Psoas muscle (tissue), 8 donors: ENCODE results near the gene CDC42EP1. TPM values are rescaled to one million over a fixed set of nuclear protein-coding genes. Genes with fewer than 3 reads are reported as not detected.
A peak's percentile ranks its signal among the peaks of the same experiment; 100 is the strongest.

Experiments used
- ATAC-seq, 4 donors: fragments of 200-7000 bp; cut with Tn5 transposase; one replicate each; pipeline ENCODE4 v1.9.1; 2020; ENCODE audit warnings: moderate library complexity in 3 of 4, mild to moderate bottlenecking in 2 of 4
- DNase-seq, 2 donors: peaks; one replicate each; pipeline ENCODE4 v3.0.0-alpha.2; 2020
- H3K27ac ChIP-seq: fragments of 200-600 bp; one replicate; pipeline ENCODE4 v1.8.0; 2022
- H3K27me3 ChIP-seq, 3 donors: fragments of 200-600 bp in 1 of 3; one replicate each; pipeline versions ENCODE4 v1.6.1 to v1.8.0; 2013 to 2022; ENCODE audit warnings: low read length in 2 of 3, mild to moderate bottlenecking in 2 of 3, moderate library complexity in 1 of 3; ENCODE audit not compliant: insufficient read depth in 3 of 3
- H3K36me3 ChIP-seq, 2 donors: fragments of 200-600 bp in 1 of 2; one replicate each; pipeline versions ENCODE4 v1.6.1 to v1.8.0; 2013 to 2022; ENCODE audit warnings: low read depth in 1 of 2, mild to moderate bottlenecking in 1 of 2, moderate library complexity in 1 of 2; ENCODE audit not compliant: insufficient read depth in 1 of 2
- H3K4me1 ChIP-seq: fragments of 200-600 bp; one replicate; pipeline ENCODE4 v1.8.0; 2022
- H3K4me3 ChIP-seq: fragments of 200-600 bp; one replicate; pipeline ENCODE4 v1.8.0; 2022; ENCODE audit warnings: mild to moderate bottlenecking
- H3K9me3 ChIP-seq: fragments of 200-600 bp; one replicate; pipeline ENCODE4 v1.8.0; 2022
- WGBS, 3 donors: extraction: QIAGEN DNeasy Blood & Tissue Kit; methylation state at CpG; one replicate each; pipeline versions ENCODE4 v1.1.6 to v1.1.7; 2013; 5-methylcytosine and 5-hydroxymethylcytosine counted together
- intact Hi-C, 2 donors: fragments of 100-400 bp; cut with DNase I; formaldehyde crosslinking; loops; one replicate each; pipeline versions ENCODE4 v1.11.0 to v1.14.2; 2022
- polyA plus RNA-seq, 3 donors: library from polyadenylated mRNA; stranded (reverse); fragments of 200-250 nt; gene quantifications; one replicate each; pipeline ENCODE4 v1.2.3, GENCODE V29; 2013
- total RNA-seq, 4 donors: library from RNA; stranded (reverse); fragmentation: NEBNext Ultra II Directional in 2 of 4; extraction: Animal tissue kit (Norgen Biotek cat#: 25700) in 2 of 4; gene quantifications; one replicate each; pipeline versions ENCODE4 v1.2.1 to v1.2.4, GENCODE V29; 2021 to 2023
- TF ChIP-seq, protein P1 (sequence below): fragments of 200-600 bp; IDR thresholded peaks from one replicate; pipeline ENCODE4 v1.8.0; 2022; ENCODE audit warnings: antibody characterized with exemption
- donor health status: healthy with polysubstance abuse.
- donor health status: DM: no; HTN: no; CAD: no; lungs with moderate emphysema.
- donor health status: Bipolar disorder and iron deficiency.
- donor health status: healthy.
- donor health status: DM: yes; HTN: yes; CAD: no.
- donor health status: DM: no; HTN: no; CAD: no.
- donor health status: DM: no; HTN: no; CAD: no.
- donor health status: DM: yes; HTN: yes; CAD: no.

CDC42EP1 gene
- total and polyA plus RNA-seq, 7 donors: 3.8 to 13.8 (median 6.9) TPM

GRCh38 chr22:37553725-37554124 lies 6.6 kb upstream of the CDC42EP1 start:
- Histone ChIP-seq H3K4me1 (peaks cover 6% of the 10 kb centered on the region), H3K27ac (no peak overlapping the region)

GRCh38 chr22:37555029-37555428 lies 5.3 kb upstream of the CDC42EP1 start:
- ATAC-seq: no peak

More at GRCh38 chr22:37553725-37554124, 6.6 kb upstream of the CDC42EP1 start:
- Histone ChIP-seq H3K36me3 (no peaks in the 10 kb centered on the region), H3K9me3 (no peaks in the 10 kb centered on the region), H3K4me3 (no peak overlapping the region), H3K27me3 (peaks cover 0 to 55% (median 3%) of the 10 kb centered on the region in 3 donors)
- ATAC-seq: no peak
- TF ChIP-seq, protein P1, sequence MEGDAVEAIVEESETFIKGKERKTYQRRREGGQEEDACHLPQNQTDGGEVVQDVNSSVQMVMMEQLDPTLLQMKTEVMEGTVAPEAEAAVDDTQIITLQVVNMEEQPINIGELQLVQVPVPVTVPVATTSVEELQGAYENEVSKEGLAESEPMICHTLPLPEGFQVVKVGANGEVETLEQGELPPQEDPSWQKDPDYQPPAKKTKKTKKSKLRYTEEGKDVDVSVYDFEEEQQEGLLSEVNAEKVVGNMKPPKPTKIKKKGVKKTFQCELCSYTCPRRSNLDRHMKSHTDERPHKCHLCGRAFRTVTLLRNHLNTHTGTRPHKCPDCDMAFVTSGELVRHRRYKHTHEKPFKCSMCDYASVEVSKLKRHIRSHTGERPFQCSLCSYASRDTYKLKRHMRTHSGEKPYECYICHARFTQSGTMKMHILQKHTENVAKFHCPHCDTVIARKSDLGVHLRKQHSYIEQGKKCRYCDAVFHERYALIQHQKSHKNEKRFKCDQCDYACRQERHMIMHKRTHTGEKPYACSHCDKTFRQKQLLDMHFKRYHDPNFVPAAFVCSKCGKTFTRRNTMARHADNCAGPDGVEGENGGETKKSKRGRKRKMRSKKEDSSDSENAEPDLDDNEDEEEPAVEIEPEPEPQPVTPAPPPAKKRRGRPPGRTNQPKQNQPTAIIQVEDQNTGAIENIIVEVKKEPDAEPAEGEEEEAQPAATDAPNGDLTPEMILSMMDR: no peak
- DNase-seq: no peak
- 89 to 94% (median 94%) methylated on average over 9 of the region's 9 CpGs for WGBS, 3 donors
- intact Hi-C loops: no loop called here

DNA sequence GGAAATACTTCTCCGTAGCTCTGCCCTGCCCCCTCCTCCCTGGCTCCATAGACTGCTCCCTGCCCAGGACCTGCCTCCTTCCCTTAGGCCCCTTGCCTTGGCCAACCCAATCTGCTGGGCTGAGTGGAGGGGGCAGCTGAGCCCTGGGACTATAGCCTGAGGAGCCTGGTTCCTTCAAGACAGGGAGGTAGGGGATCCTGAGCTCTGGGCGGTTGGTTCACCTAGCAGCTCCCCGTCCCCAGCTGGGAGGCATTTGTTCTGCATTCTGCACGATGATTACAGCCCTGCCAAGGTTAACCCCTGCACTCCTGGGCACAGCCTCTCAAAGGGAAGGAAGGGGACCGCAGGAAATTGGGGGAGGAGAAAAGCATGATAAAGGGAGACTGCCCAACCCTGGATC lies 3.6 kb upstream of the CDC42EP1 start:
- DNase-seq (no peak), ATAC-seq (no peak)
- intact Hi-C loops: no loop called here
- WGBS, 3 donors: 16 to 37% (median 22%) methylated on average over 5 of the region's 5 CpGs
- Histone ChIP-seq H3K4me1 (peaks cover 9% of the 10 kb centered on the region), H3K27ac (peak overlapping the region; percentile 58), H3K4me3 (no peak overlapping the region), H3K27me3 (peaks cover 0 to 60% (median 11%) of the 10 kb centered on the region in 3 donors), H3K36me3 (no peaks in the 10 kb centered on the region), H3K9me3 (no peaks in the 10 kb centered on the region)
- TF ChIP-seq, protein P1: no peak

More at GRCh38 chr22:37555029-37555428, 5.3 kb upstream of the CDC42EP1 start:
- H3K4me1 ChIP-seq: peaks cover 11% of the 10 kb centered on the region
- TF ChIP-seq, protein P1: no peak
- H3K9me3 ChIP-seq: no peaks in the 10 kb centered on the region
- peaks cover 0 to 58% (median 5%) of the 10 kb centered on the region in 3 donors for H3K27me3 ChIP-seq
- H3K27ac ChIP-seq: no peak overlapping the region
- no peaks in the 10 kb centered on the region for H3K36me3 ChIP-seq
- no peak overlapping the region for H3K4me3 ChIP-seq
- intact Hi-C loops: no loop called here
- DNase-seq: no peak

DNA sequence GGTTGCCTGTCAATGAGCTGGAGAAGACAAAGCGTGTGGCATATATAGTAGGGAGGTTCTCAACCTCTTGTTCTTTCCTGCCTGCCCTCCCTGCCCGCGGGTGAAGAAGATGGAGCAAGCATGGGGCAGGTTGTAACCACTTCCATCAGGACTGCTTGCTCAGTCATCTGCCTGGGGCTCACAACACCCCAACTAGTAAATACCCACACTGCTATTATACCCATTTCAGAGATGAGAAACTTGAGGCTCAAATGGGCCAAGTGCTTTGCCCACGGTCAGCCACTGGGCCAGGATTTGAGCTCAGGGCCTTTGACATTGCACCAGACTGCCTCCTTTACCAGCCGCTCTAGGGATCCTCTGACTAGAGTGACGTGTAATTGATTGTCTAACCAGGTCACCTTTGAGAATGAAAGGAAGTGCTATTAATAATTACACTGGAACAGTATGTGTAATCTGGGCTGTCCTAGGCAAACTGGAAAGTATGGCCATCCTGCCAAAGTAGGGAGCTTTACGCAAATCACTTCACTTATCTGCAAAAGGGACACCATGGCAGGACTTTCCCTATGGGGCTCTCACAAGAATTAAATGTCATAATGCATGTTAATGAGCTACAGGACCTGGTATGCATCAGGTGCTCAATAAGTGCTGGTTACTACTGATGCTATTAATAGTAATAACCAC lies 2.8 kb upstream of the CDC42EP1 start:
- ATAC-seq (no peak), DNase-seq (no peak)
- Histone ChIP-seq H3K27ac (peak overlapping the region; percentile 58), H3K36me3 (no peaks in the 10 kb centered on the region), H3K9me3 (no peaks in the 10 kb centered on the region), H3K27me3 (peaks cover 0 to 68% (median 11%) of the 10 kb centered on the region in 3 donors), H3K4me1 (peaks cover 12% of the 10 kb centered on the region), H3K4me3 (no peak overlapping the region)
- intact Hi-C loops: no loop called here
- TF ChIP-seq, protein P1: no peak
- 73 to 82% (median 75%) methylated on average over 7 of the region's 7 CpGs for WGBS, 3 donors

DNA sequence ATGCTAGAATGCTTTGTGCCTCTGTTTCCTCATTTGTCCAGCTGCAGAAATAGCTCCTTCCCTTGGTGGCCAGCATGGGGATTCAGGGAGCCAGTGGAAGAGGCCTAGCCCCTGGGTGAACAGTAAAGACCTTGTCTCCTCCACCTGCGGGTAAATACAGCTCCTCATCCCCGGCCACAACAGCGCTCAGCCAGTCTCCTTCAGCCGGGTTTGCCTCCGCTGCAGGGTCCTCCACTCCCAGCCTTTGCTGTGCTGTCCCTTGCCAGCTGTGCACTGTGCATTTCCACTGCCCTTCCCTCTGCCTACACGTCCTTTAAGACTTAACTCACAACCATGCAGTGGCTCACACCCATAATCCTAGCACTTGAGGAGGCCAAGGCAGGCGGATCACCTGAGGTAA lies 1.5 kb upstream of the CDC42EP1 start:
- TF ChIP-seq, protein P1: no peak
- 78 to 88% (median 85%) methylated on average over 7 of the region's 7 CpGs for WGBS, 3 donors
- Histone ChIP-seq H3K27ac (no peak overlapping the region), H3K36me3 (no peaks in the 10 kb centered on the region), H3K4me3 (no peak overlapping the region), H3K4me1 (peaks cover 14% of the 10 kb centered on the region), H3K9me3 (no peaks in the 10 kb centered on the region), H3K27me3 (peaks cover 0 to 60% (median 12%) of the 10 kb centered on the region in 3 donors)
- no peak for DNase-seq
- no peak for ATAC-seq
- intact Hi-C loops: no loop called here
